HG03575 (cell line): ENCODE measurements around the gene ADGRL2.

Source experiments
- ATAC-seq: cut with Tn5 transposase; IDR thresholded peaks from one replicate; pipeline ENCODE4 v1.9.1; 2021; ENCODE audit not compliant: unreplicated experiment, insufficient number of reproducible peaks, low FRiP score; ENCODE audit errors: extremely low read depth

ADGRL2 gene

DNA sequence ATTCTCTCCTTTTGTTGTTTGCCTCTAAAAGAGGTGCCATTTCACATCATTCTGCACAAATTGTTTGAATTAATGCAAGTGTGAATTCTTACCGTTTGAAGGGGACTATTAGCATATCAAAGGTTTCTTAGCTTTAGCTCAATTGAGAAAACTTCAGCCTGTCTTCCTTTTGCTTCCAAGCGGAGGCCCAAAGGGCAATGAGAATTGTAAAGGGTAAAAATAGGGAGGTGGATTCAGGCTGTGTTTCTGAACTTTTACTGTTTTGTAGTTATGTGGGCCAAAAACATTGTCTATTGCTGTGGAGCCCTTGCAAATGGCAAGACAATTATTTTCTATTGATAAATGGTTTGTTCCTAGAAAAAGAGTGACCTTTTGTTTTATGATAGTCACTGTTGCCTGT, 3.6 kb downstream of the ADGRL2 start:
- ATAC-seq: no peak

DNA sequence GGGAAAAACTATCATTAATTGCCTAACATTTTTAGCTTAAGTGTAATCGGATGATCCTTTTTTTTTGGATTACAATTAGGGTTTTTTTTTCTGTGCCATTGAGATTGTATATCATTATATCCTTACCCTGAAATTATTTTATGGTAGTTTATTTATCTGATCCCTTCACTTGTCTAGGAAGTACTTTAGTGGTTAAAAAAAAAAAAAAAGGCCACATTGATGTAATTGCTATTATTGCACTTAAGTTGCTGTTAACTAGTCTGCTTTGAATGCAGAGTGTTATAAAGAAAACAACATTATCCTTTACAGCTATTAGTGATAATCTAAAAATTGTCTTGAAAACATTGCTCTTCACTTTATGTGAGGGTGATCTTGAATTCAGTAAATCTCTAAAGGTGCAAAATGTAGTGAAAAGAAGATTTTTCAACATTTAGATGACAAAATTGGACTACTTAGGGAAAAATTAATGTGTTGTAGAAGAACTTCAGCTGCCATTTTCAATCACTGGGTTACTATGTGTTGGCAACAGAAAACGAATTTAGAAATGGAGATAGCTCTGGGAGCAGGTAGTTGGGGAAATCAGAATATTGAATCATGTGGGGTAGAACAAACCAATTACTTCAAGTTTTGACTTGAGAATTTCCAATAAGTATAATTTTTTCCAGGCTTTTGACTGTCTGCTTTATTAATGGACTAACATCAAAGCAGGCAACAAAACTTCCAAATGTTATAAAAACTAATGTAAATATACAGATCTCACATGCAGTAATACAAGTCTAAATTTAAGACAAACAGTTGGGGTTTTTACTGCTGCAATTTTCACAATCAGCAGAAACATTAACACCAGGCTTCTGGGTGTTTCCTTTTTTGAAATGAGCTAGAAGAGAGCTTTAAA, 5.0 kb downstream of the ADGRL2 start:
- ATAC-seq: no peak

DNA sequence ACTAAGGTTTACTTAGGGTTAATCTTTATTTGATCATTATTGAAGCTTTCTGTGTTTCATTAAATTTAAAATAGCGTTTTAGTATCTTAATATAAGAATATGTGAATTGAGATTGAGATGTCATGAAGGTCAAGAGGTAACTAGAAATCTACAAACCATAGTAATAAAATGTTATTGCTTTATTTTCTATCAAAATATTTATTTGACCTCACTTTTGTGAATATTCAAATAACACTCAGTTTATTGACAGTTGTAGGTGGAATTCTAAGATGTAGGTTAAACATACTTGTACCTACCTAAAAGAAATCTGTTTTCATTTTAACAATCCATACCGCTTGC, 5.7 kb downstream of the ADGRL2 start:
- ATAC-seq: no peak

DNA sequence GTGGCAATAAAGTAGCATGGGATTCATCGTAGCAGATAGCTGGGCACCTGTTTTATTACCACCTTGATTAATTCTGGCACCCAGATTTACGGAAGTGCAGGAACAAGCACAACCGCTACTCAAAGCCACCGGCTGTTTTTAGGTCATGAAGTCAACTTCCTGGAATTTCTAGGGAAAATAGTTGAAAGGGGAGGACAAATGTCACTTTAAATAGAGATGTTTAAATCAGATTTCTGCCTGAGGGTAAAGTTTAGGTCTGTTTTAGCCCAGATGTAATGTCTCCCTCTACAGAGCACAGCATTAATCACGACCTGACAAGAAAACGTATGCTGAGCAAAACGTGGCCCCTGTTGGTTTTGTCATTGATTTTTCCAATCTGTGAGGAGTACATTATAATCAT, 8.0 kb downstream of the ADGRL2 start:
- ATAC-seq: no peak

DNA sequence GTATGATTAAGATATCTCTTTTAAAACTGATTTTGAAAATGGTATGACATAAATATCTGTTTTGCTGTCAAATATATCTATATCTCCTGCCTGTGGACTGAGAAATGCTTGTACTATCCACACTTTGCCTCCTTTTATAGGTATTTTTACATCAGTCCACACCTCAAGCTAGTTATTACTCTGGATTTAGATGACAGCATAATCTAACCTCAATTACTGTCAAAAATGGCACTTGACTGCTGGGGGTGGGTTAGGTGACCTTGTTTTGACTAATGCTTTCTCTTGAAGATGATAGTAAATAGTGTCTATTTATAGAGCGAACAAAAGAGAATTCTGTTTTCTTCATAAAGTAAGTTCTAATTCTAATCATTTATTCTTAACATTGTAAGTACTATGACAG, 9.1 kb downstream of the ADGRL2 start:
- ATAC-seq: no peak

DNA sequence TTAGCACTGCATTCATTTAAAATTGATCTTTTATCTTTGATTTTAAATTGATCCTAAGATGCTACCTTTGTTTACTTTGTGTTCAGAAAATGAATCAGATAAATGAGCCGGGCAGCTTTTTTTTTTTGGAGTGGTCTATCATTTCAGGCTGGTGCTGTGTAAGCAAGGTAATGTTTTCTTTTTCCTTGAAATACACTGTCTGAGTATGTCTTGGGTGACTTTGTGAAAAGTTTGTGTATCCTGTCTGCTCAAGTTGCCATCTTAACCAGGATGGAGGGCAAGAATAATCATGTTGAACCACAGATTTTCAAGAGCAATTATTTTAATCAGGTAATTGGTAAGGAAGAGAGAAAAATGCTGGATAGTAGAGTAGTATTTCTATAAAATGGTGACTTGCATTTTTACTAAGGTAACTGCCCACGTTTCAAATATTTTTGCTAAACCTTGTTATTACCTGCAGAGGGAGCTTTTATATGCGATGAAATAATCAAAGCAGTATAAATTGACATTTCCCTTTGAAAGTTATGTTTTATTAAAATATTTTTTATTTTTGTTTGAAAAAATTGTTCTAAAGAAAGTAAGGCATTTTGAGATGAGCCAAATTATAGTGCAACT, 11.1 kb downstream of the ADGRL2 start:
- no peak for ATAC-seq

DNA sequence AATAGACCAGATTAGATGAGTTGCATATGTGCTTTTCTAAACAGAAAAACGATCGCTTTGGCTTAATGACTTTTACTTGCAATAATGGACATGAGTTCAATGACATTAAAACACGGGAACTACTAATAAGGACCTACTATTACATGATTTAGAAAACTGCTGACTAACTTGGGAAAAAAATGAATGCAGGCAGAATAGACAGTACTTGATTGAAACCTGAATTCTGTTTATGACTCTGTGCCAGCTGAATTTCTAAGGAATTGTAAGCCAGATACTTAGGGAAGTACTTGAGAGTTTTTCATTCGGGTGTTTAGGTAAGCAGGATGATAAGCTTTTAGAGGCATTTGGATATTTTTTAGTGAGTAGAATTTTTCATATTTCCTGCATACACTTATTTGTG, 12.0 kb downstream of the ADGRL2 start:
- ATAC-seq: no peak

DNA sequence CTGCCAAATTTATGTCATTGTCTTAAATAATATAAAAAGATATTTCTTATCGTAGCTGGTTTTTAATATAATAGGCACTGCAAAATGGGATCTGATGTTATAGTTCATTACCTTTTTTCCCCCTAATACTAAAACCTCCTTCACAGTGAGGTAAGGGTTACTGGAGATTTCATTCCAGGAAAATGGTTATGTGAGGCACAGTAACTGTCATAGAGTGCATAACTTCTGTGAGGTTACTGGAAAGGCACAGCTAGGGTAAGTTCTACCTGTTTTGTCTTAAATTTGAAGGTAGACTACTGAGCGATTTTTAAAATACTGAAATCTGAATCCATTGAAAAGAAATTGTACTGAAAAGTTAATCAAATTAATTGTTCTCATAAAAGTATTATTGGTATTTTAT, 13.0 kb downstream of the ADGRL2 start:
- no peak for ATAC-seq

DNA sequence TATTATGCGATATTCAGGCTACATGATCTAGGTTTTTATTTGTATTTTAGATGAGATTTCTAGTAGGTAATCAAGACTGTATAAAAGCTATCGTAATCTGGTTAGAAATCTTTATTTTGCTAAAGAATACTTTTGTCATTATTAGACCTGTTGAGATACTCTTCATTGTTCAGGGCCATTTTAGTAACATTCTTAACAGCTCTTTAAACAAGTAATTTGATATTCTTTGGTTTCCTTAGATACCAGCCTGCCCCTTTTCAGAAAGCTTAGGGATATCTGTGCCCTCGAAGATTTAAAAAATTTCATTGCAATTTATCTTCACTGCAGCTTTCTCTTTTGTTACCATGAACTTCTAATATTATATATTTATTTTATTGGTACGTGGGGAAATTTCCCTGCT, 18.9 kb downstream of the ADGRL2 start:
- ATAC-seq: no peak

DNA sequence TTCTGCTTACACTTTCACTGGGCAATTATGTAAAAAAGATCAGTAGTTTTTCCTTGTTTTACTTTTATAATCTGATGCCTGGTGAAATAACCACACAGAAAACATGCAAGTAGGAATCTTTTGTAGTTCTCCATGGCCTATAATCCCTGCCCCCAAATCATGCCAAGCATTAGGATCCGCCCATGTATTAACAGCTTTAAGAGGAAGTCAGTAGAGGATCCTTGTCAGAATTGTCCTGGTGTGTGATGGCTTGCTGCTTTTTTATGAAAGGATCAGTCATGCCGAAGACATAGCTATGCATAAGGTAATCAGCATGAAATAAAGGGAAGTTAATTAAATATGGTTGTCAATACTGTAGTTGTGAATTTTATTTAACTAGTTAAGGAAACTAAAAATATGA, 20.0 kb downstream of the ADGRL2 start:
- no peak for ATAC-seq

DNA sequence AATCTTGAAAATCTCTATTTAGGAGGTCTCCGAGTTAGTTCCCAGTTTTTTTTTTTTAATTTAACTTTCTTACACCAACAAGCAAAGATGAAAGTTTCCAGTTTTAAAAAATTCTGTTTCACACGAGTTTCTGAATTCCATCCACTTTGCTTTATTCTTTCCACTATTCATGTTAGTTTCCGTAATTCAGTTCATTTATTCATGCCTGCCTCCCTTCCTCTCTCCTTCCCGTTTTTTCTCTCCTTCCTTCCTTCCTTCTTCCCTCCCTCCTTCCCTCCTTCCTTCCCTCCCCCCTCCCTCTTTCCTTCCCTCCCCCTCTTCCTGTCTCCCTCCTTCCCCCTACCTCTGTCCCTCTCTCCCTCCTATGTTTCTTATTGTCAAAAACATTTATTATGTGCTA, 22.3 kb downstream of the ADGRL2 start:
- no peak for ATAC-seq

DNA sequence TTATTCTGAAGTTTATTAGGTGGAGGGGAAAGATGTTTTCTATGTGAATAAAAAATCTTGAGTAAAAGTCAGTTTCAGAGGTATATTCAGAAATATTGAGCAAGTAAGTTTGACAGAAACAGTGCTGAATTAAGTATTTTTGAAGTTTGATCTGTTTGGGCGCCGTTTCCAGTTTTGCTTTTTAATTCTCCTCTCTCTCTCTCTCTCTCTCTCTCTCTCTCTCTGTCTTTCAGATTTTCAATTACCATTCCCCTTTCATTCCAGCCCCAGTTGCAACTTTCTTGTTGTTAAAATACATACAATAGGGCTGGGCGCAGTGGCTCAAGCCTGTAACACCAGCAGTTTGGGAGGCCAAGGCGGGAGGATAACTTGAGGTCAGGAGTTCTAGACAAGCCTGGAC, 24.0 kb downstream of the ADGRL2 start:
- no peak for ATAC-seq

DNA sequence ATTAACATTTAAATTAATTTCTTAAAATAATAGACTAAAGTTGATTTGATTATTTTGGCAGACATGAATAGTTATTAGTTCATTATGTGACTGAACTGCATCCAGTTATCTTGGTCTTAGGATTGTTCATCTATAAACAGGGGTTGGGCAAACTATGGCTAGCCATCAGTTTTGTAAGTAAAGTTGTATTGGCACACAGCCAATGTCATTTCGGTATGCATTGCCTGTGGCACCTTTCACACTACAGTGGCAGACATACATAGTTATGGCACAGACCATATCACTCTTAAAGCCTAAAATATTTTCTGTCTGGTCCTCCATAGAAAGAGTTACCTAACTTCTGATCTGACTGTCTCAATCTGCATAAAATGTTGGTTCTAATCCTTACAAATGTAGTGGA, 27.2 kb downstream of the ADGRL2 start:
- ATAC-seq: no peak

DNA sequence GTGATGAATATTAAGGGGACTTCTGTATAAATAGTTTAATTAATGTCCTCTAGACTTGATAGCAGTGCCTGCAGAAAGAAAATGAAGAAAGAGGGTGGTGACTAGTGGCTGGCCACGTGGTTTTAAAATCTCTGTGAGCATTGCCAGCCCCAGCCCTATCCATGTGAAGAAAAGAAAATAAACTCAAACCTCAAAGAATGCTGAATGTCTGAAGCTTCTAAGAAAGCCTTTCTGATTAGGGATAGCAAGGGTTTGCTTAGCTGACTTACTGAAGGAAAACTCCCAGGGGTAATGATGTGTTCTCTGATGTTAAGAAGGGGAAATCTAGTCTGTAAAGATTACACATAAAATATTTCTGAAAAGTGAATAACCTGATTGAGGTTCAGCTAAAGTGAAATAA, 31.8 kb downstream of the ADGRL2 start:
- no peak for ATAC-seq

DNA sequence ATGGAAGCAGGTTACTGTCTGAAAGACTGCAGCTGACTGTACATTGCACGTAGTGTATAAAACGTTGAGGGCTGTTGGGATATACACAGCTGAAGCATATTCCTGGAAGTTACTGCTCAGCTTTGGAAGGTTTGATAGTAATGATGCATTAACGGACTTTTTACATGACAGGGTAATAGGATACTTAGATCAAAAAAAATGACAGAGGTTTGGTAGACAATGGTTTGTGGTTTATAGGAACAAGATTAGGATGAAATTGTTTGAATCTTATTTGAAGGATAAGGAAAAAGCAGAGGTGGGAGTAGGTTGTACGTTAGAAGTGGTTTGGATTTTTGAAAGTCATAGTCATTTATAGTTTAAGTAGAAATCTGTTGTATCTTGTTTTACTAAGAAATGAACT, 33.0 kb downstream of the ADGRL2 start:
- no peak for ATAC-seq

DNA sequence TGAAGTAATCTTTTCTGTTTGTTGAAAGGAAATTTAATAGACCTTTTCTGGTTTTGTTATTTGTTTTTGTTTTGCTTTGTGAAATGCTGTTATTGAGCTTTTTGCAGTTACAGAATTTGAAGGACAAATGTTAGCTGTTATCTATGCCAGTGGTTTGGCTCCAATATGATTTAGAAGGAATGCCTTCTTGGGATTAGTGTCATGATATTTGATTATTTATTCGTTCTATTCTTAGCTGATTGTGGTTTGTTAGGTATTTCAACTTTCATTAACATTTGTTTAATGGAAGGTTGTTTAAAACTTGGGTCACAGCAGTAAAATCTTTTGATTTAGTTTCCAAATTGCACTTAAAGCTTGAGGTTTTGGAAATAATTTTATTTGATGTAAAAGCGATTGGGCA, 33.5 kb downstream of the ADGRL2 start:
- no peak for ATAC-seq

DNA sequence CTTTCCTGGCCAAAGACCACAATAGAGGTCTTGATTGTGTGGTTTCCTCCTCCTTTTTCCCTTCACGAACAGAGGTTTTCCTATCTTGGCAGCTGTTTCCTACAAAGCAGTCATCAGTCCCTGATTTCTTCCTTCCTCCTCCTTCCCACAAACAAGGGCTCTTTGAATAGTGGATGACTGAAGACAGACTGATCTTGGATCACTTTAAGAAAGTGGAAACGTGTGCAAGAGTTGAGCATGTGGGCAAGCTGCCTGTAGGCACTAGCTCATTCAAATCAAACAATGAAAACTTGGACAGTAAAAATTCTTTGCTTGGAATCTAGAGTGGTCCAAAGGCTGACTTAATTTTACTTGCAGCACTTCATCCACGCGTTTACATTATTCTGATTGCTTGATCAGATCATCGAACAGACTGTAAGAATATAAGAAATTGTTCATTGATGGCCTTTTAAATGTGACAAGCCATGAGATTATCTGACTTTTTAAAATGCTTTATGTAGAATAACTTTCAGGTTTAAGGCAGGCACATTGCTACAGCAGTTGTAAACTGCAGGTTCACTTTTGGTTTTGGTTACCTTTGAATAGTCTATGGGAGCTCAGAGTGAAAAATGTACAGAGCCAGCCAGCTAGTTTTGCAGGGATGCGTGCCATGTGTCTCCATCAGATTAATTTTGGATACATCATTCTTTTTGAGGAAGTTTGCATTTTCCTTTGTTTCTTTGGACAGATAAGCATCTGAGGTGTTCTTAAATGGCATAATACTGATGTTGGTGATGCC, 34.4 kb downstream of the ADGRL2 start:
- ATAC-seq: no peak

DNA sequence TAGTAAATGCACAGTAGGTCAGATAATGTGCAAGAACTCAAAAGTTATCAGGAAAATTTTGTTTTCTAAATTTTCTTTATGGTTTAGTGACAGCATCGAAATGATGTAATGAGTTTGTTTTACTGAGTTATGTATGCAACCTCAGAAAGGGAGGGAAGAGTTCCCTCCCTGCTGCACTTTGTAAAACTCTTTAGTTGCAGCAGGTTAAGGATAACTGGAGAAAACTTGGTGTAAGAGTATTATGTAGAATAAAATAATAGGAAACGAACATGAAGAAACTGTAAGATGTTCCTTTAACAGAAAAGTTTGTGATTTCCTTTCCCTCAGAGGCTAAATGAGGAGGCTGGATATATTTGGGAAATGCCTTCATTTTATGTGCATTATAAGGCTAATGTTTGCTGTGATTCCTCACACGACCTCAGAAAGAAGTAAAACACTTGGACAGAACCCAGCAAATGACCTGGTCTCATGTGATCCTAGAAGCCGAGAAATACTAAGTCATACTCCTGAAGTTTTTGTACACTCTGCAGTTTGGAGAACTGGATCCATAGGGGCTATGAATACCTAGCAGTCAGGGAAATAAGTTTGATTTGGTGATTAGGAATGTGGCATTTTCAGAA, 35.4 kb downstream of the ADGRL2 start:
- no peak for ATAC-seq

DNA sequence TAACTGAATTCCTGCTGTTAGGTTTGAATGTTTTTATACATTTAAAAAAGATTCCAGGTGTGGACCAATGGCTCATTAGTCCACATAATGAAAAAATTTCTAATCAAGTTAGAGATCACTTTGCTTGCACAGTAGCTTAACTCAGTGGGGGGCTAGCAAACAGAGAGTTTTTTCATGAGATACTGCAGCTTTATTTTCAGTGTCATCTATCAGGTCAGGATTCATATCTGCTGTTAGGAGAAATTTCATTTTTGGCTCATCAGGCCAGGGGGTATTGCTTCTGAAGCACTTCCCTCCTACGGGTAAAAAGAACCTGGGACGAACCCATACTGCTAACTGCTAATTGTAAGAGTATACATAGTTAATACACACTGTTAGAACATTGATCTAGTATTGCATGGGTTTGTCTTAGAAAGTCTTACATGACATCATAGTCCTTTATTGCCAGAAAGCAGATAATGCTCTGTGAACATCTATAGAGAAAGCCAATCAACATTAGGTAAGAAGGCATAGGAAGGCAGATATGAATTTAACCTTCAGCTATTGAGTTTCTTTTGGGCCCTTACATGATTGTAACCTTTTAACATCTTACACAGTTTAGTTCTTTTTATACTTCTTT, 38.0 kb downstream of the ADGRL2 start:
- ATAC-seq: no peak
